Measurements from ENCODE around the gene PHIP. TPM values are rescaled to one million over a fixed set of nuclear protein-coding genes. Genes with fewer than 3 reads are reported as not detected.

The PHIP gene
- total RNA-seq, 1 experiment from 2014 or later, result 22.6 TPM

- Histone ChIP-seq H3K4me3 (replicated peaks in 1 of 2; ENCODE audit: low read depth in 1 of 2, low read length in 2 of 2) (no peak overlapping the region), H3K36me3 (ENCODE audit: control insufficient read depth in 1 of 2, insufficient read depth in 2 of 2, low read length in 2 of 2) (peaks cover under 1 to 2% of the 10 kb centered on the region in 2 experiments; a peak in 3 of 4 replicates), H3K79me2 (ENCODE audit: insufficient read depth, low read length) (no peaks in the 10 kb centered on the region), H3K9me2 (ENCODE audit: insufficient read depth) (no peaks in the 10 kb centered on the region), H3K4me2 (ENCODE audit: low read length) (no peak overlapping the region), H3K9me3 (ENCODE audit: control insufficient read depth in 1 of 2, insufficient read depth in 1 of 2, low read depth in 1 of 2, low read length in 2 of 2) (no peaks in the 10 kb centered on the region), H3K27ac (ENCODE audit: low read depth, low read length) (no peak overlapping the region), H3K4me1 (ENCODE audit: control insufficient read depth in 1 of 2, insufficient read depth in 2 of 2, low read length in 2 of 2) (no peaks in the 10 kb centered on the region), H3K27me3 (ENCODE audit: insufficient read depth, low read length) (no peaks in the 10 kb centered on the region), H4K20me1 (ENCODE audit: insufficient read depth) (no peaks in the 10 kb centered on the region), H2AFZ (ENCODE audit: low read depth, low read length, poor library complexity, severe bottlenecking) (no peak overlapping the region), H3K9ac (ENCODE audit: low read length) (no peak overlapping the region)
- intact Hi-C loops (cut with micrococcal nuclease), result no loop called here
- ChIA-PET POLR2A (no interaction called here), RAD21 (ENCODE audit: low non-redundant PET in 1 of 2, low total read pairs in 2 of 2, uncharacterized antibody in 2 of 2, unreplicated experiment in 2 of 2) (no interaction called here), CTCF (no interaction called here)
- no TSS peak for BruUV-seq (replicated peaks)
- DNase-seq (ENCODE audit: low read depth, low spot score), result no peak
- ATAC-seq, result no peak
- TF ChIP-seq ZBTB33 (IDR thresholded peaks at IDR 0.05; ENCODE audit: extremely low read depth, insufficient replicate concordance, low read length) (no peak), EGR1 (IDR thresholded peaks at IDR 0.05; ENCODE audit: low read depth) (no peak), POLR2AphosphoS5 (IDR thresholded peaks at IDR 0.05; ENCODE audit: low read depth, low read length) (no peak), SRF (IDR thresholded peaks at IDR 0.05; ENCODE audit: low read depth) (no peak), CTCF (IDR thresholded peaks at IDR 0.05 in 2 of 3, conservative IDR thresholded peaks at IDR 0.05 in 1 of 3; ENCODE audit: borderline replicate concordance in 1 of 3, insufficient read depth in 1 of 3, low read depth in 2 of 3, low read length in 2 of 3) (no peak), YY1 (IDR thresholded peaks at IDR 0.05; ENCODE audit: extremely low read depth, insufficient replicate concordance, low read depth, low read length) (no peak), TCF7L2 (IDR thresholded peaks at IDR 0.05; ENCODE audit: borderline replicate concordance, extremely low read depth, insufficient read depth, insufficient read length) (no peak), CEBPB (IDR thresholded peaks at IDR 0.05; ENCODE audit: low read depth) (no peak), JUND (IDR thresholded peaks at IDR 0.05) (no peak), SIN3A (IDR thresholded peaks at IDR 0.05; ENCODE audit: low read depth) (no peak), FOSL1 (IDR thresholded peaks at IDR 0.05; ENCODE audit: low read depth) (no peak), REST (IDR thresholded peaks at IDR 0.05; ENCODE audit: low read depth) (no peak), EZH2phosphoT487 (IDR thresholded peaks at IDR 0.05; ENCODE audit: borderline replicate concordance) (no peak), RAD21 (IDR thresholded peaks at IDR 0.05; ENCODE audit: low read depth) (no peak), ATF3 (IDR thresholded peaks at IDR 0.05) (no peak), EZH2 (IDR thresholded peaks at IDR 0.05) (no peak)
These were observed 142.5 kb downstream of the PHIP start for GRCh38 chr6:78935553-78935952.

Measured in HCT116 (cell line).